CD14-positive monocyte (primary cell): ENCODE results near the gene INSL6. TPM values are rescaled to one million over a fixed set of nuclear protein-coding genes. Genes with fewer than 3 reads are reported as not detected.

Experiments
- DNase-seq, 3 donors: peaks; one replicate each; pipeline ENCODE4 v3.0.0-alpha.2; 2011 to 2022
- H2AFZ ChIP-seq: 2 replicates; pipeline ENCODE4 v1.6.0; 2012; ENCODE audit warnings: mild to moderate bottlenecking, low read depth, low read length, inconsistent platforms; ENCODE audit not compliant: insufficient read depth, poor library complexity, severe bottlenecking
- H3K27ac ChIP-seq, 2 donors: 1 replicate in 1 of 2; 2 replicates in 1 of 2; pipeline ENCODE4 v1.5.1; 2012 to 2013; ENCODE audit warnings: low read length in 2 of 2, control low read depth in 1 of 2, inconsistent platforms in 1 of 2, low read depth in 1 of 2, mild to moderate bottlenecking in 1 of 2
- H3K27me3 ChIP-seq, 2 donors: one replicate each; pipeline versions ENCODE4 v1.6.0 to v1.6.1; 2011 to 2013; ENCODE audit warnings: low read length in 2 of 2; ENCODE audit not compliant: control insufficient read depth in 2 of 2, insufficient read depth in 2 of 2
- H3K36me3 ChIP-seq, 2 donors: replicated peaks in 1 of 2; 1 replicate in 1 of 2; 2 replicates in 1 of 2; pipeline versions ENCODE4 v1.5.1 to v1.6.1; 2012 to 2013; ENCODE audit warnings: low read length in 2 of 2, control low read depth in 1 of 2, inconsistent platforms in 1 of 2, mild to moderate bottlenecking in 1 of 2; ENCODE audit not compliant: insufficient read depth in 2 of 2, control insufficient read depth in 1 of 2
- H3K4me1 ChIP-seq, 2 donors: 1 replicate in 1 of 2; 2 replicates in 1 of 2; pipeline versions ENCODE4 v1.5.1 to v1.6.1; 2012 to 2013; ENCODE audit warnings: low read length in 2 of 2, control low read depth in 1 of 2, inconsistent platforms in 1 of 2, mild to moderate bottlenecking in 1 of 2, moderate library complexity in 1 of 2; ENCODE audit not compliant: insufficient read depth in 2 of 2, control insufficient read depth in 1 of 2
- H3K4me2 ChIP-seq: replicated peaks from 2 replicates; pipeline ENCODE3; 2012; ENCODE audit warnings: low read length, moderate library complexity, mild to moderate bottlenecking; ENCODE audit not compliant: poor library complexity, severe bottlenecking; ENCODE audit errors: extremely low read depth
- H3K4me3 ChIP-seq, 3 experiments: fragments of 200-600 bp in 1 of 3; sonication (generic) in 1 of 3; replicated peaks in 1 of 3; 1 replicate in 2 of 3; 2 replicates in 1 of 3; pipeline ENCODE4 v1.5.1; 2011 to 2013; ENCODE audit warnings: low read length in 3 of 3, mild to moderate bottlenecking in 3 of 3, control low read depth in 2 of 3, low read depth in 2 of 3, inconsistent platforms in 1 of 3, moderate library complexity in 1 of 3
- H3K79me2 ChIP-seq: 2 replicates; pipeline ENCODE4 v1.6.0; 2012; ENCODE audit warnings: mild to moderate bottlenecking, control low read depth, inconsistent platforms, low read length, moderate library complexity; ENCODE audit not compliant: insufficient read depth
- H3K9ac ChIP-seq: 2 replicates; pipeline ENCODE4 v1.6.0; 2017; ENCODE audit warnings: low read length, mild to moderate bottlenecking; ENCODE audit not compliant: insufficient read depth, poor library complexity, severe bottlenecking
- H3K9me3 ChIP-seq, 2 donors: replicated peaks in 1 of 2; 1 replicate in 1 of 2; 2 replicates in 1 of 2; pipeline versions ENCODE4 v1.5.1 to v1.6.1; 2012 to 2013; ENCODE audit warnings: low read length in 2 of 2, control low read depth in 1 of 2; ENCODE audit not compliant: control insufficient read depth in 1 of 2, insufficient read depth in 1 of 2
- H4K20me1 ChIP-seq: 2 replicates; pipeline ENCODE4 v1.6.0; 2012; ENCODE audit warnings: mild to moderate bottlenecking, low read length, control low read depth, moderate library complexity; ENCODE audit not compliant: insufficient read depth
- H3K27ac Mint-ChIP-seq, 7 donors: one replicate each; pipeline ENCODE4 v1.8.0; 2020; ENCODE audit warnings: mild to moderate bottlenecking in 7 of 7, mixed read lengths in 7 of 7, moderate library complexity in 6 of 7, inconsistent platforms in 2 of 7
- H3K27me3 Mint-ChIP-seq, 3 donors: one replicate each; pipeline ENCODE4 v1.8.0; 2021 to 2022; ENCODE audit warnings: low read depth in 3 of 3, mild to moderate bottlenecking in 3 of 3, mixed read lengths in 3 of 3, moderate library complexity in 3 of 3, inconsistent platforms in 1 of 3
- H3K36me3 Mint-ChIP-seq, 2 donors: one replicate each; pipeline ENCODE4 v1.8.0; 2020; ENCODE audit warnings: mixed read lengths in 2 of 2, inconsistent platforms in 1 of 2, mild to moderate bottlenecking in 1 of 2
- H3K4me1 Mint-ChIP-seq: one replicate; pipeline ENCODE4 v1.8.0; 2020; ENCODE audit warnings: mild to moderate bottlenecking, mixed read lengths
- H3K4me3 Mint-ChIP-seq, 2 donors: one replicate each; pipeline ENCODE4 v1.8.0; 2020; ENCODE audit warnings: mild to moderate bottlenecking in 2 of 2, mixed read lengths in 2 of 2, moderate library complexity in 1 of 2
- H3K9me3 Mint-ChIP-seq, 7 donors: one replicate each; pipeline ENCODE4 v1.8.0; 2020 to 2022; ENCODE audit warnings: mixed read lengths in 7 of 7, mild to moderate bottlenecking in 6 of 7, moderate library complexity in 6 of 7, inconsistent platforms in 2 of 7
- WGBS: methylation state at CpG from one replicate; pipeline ENCODE4 v1.1.5; 2013; ENCODE audit warnings: missing lambda C conversion rate; ENCODE audit not compliant: insufficient coverage; 5-methylcytosine and 5-hydroxymethylcytosine counted together
- intact Hi-C, 2 donors: fragments of 100-400 bp; cut with micrococcal nuclease; formaldehyde crosslinking; loops; one replicate each; pipeline versions ENCODE4 v1.15.0 to v1.15.1; 2023
- polyA plus RNA-seq, 3 donors: library from polyadenylated mRNA; depleted of rRNA in 1 of 3; unstranded in 2 of 3; stranded (reverse) in 1 of 3; fragments of 300-500 nt in 2 of 3; fragments of >200 nt in 1 of 3; fragmentation: Illumina TruSeq in 2 of 3; gene quantifications; 1 replicate in 2 of 3; 2 replicates in 1 of 3; pipeline ENCODE4 v1.2.3, GENCODE V29; 2012 to 2021
- TF ChIP-seq, protein P1 (sequence below): fragments of 200-600 bp; IDR thresholded peaks from one replicate; pipeline ENCODE4 v1.8.0; 2022; ENCODE audit warnings: antibody characterized with exemption, mild to moderate bottlenecking

The INSL6 gene
- polyA plus RNA-seq, 3 donors = not detected

DNA sequence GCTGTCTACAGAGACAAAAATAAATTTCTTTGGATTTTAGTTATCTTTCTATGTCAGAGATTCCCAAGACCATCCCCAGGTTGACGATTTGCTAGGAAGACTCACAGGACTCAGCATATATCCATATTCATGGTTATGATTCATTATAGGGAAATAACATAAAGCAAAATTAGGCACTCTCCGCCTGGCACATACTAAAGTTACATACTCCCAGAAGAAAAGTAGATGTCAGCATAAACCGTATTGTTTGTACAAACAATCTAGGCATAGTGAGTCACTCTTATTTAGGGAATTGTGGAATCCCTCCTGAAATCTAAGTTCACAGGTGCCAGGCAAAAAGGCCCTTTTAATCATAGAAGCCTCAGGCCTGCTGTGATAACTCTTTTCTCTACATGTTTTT, 62.9 kb downstream of the INSL6 start:
- no peaks in the 10 kb centered on the region for H3K9me3 Mint-ChIP-seq
- Histone ChIP-seq H3K4me3 (no peak overlapping the region), H4K20me1 (peaks cover 84% of the 10 kb centered on the region), H3K9me3 (no peaks in the 10 kb centered on the region), H3K27ac (no peak overlapping the region), H3K9ac (no peak overlapping the region), H3K79me2 (no peaks in the 10 kb centered on the region), H2AFZ (no peak overlapping the region), H3K27me3 (no peaks in the 10 kb centered on the region), H3K4me1 (no peaks in the 10 kb centered on the region), H3K4me2 (no peak overlapping the region), H3K36me3 (peaks cover 53 to 82% of the 10 kb centered on the region in 2 donors)
- DNase-seq = no peak
- no CpG with 5 or more reads among the region's 3 CpGs for WGBS
- H3K36me3 Mint-ChIP-seq = peaks cover 61 to 67% of the 10 kb centered on the region in 2 donors
- H3K4me1 Mint-ChIP-seq = no peaks in the 10 kb centered on the region
- H3K27ac Mint-ChIP-seq = no peak overlapping the region
- TF ChIP-seq, protein P1, sequence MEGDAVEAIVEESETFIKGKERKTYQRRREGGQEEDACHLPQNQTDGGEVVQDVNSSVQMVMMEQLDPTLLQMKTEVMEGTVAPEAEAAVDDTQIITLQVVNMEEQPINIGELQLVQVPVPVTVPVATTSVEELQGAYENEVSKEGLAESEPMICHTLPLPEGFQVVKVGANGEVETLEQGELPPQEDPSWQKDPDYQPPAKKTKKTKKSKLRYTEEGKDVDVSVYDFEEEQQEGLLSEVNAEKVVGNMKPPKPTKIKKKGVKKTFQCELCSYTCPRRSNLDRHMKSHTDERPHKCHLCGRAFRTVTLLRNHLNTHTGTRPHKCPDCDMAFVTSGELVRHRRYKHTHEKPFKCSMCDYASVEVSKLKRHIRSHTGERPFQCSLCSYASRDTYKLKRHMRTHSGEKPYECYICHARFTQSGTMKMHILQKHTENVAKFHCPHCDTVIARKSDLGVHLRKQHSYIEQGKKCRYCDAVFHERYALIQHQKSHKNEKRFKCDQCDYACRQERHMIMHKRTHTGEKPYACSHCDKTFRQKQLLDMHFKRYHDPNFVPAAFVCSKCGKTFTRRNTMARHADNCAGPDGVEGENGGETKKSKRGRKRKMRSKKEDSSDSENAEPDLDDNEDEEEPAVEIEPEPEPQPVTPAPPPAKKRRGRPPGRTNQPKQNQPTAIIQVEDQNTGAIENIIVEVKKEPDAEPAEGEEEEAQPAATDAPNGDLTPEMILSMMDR = no peak
- H3K4me3 Mint-ChIP-seq = no peak overlapping the region
- intact Hi-C loops = no loop called here
- no peaks in the 10 kb centered on the region for H3K27me3 Mint-ChIP-seq

DNA sequence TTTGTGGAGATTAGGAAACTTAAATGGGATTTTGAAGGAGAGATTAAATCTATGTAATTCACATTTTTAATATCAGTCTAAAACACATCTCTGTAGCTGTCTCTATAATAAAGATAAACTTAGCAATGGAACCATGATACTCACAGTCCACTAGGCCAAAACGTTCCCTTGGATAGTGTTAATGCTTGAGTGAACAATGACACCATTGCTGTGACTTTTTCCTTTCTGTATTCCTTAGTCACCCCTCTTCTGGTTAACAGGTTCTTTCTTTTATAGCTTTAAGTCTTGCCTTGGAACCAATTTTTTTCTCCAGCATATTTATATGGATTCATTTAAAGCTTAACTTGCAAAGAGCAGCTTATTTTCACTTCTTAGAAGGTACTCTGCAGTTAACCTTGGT, 63.3 kb downstream of the INSL6 start:
- no peak overlapping the region for H3K4me2 ChIP-seq
- DNase-seq = no peak
- no CpG with 5 or more reads among the region's 1 CpG for WGBS
- Mint-ChIP-seq H3K36me3 (peaks cover 62 to 67% of the 10 kb centered on the region in 2 donors), H3K4me1 (no peaks in the 10 kb centered on the region), H3K27ac (no peak overlapping the region), H3K9me3 (no peaks in the 10 kb centered on the region), H3K4me3 (no peak overlapping the region), H3K27me3 (no peaks in the 10 kb centered on the region)
- no peak overlapping the region for H3K9ac ChIP-seq
- no peak overlapping the region for H3K4me3 ChIP-seq
- TF ChIP-seq, protein P1 = no peak
- no peaks in the 10 kb centered on the region for H3K9me3 ChIP-seq
- H2AFZ ChIP-seq = no peak overlapping the region
- H4K20me1 ChIP-seq = peaks cover 86% of the 10 kb centered on the region
- no peaks in the 10 kb centered on the region for H3K79me2 ChIP-seq
- intact Hi-C loops = no loop called here
- H3K27ac ChIP-seq = no peak overlapping the region
- H3K27me3 ChIP-seq = no peaks in the 10 kb centered on the region
- no peaks in the 10 kb centered on the region for H3K4me1 ChIP-seq
- peaks cover 51 to 80% of the 10 kb centered on the region in 2 donors for H3K36me3 ChIP-seq
